Activated CD4-positive, CD25-positive, alpha-beta regulatory T cell treated with anti-CD3 and anti-CD28 coated beads, Interleukin-2, amount 50 U/mL, for 72 hours (primary cell): ENCODE data around the gene BLOC1S3.
A peak's percentile ranks its signal among the peaks of the same experiment; 100 is the strongest.

Experiments
- DNase-seq: peaks from one replicate; pipeline ENCODE4 v3.0.0; 2021

Gene BLOC1S3

GRCh38 chr19:45178262-45179071 lies at the start of gene BLOC1S3:
Gene BLOC1S3, plus strand, starts transcription at chr19:45178784. Its CDS starts 513 bp downstream, at chr19:45179297.
- DNase-seq, result peak; percentile 99

GRCh38 chr19:45128806-45129205 lies 49.8 kb upstream of the BLOC1S3 start:
- DNase-seq, result no peak

- DNase-seq, result no peak
Measured at GRCh38 chr19:45130236-45130635, 48.3 kb upstream of the BLOC1S3 start.

- DNase-seq, result no peak
Measured at GRCh38 chr19:45130888-45131615, 47.5 kb upstream of the BLOC1S3 start.

- DNase-seq, result no peak
Measured at GRCh38 chr19:45133661-45134060, 44.9 kb upstream of the BLOC1S3 start.

GRCh38 chr19:45135176-45135885 lies 43.3 kb upstream of the BLOC1S3 start:
- DNase-seq, result no peak

- no peak for DNase-seq
Measured at GRCh38 chr19:45136507-45137178, 41.9 kb upstream of the BLOC1S3 start.

GRCh38 chr19:45137179-45137761 lies 41.3 kb upstream of the BLOC1S3 start:
- DNase-seq, result no peak

GRCh38 chr19:45138303-45138751 lies 40.3 kb upstream of the BLOC1S3 start:
- no peak for DNase-seq

GRCh38 chr19:45139286-45140143 lies 39.1 kb upstream of the BLOC1S3 start:
- DNase-seq, result no peak

GRCh38 chr19:45140144-45140503 lies 38.5 kb upstream of the BLOC1S3 start:
- DNase-seq, result no peak

GRCh38 chr19:45140533-45140932 lies 38.1 kb upstream of the BLOC1S3 start:
- DNase-seq, result no peak

GRCh38 chr19:45141203-45141900 lies 37.2 kb upstream of the BLOC1S3 start:
- DNase-seq, result no peak

- no peak for DNase-seq
Measured at GRCh38 chr19:45142016-45142725, 36.4 kb upstream of the BLOC1S3 start.

- no peak for DNase-seq
Measured at GRCh38 chr19:45142726-45143110, 35.9 kb upstream of the BLOC1S3 start.

- DNase-seq, result no peak
Measured at GRCh38 chr19:45144431-45145269, 33.9 kb upstream of the BLOC1S3 start.

GRCh38 chr19:45145270-45146189 lies 33.1 kb upstream of the BLOC1S3 start:
- DNase-seq, result no peak

GRCh38 chr19:45146251-45146650 lies 32.3 kb upstream of the BLOC1S3 start:
- DNase-seq, result no peak
